MM.1S (cell line): Measurements from ENCODE around the gene ENKD1.

Experiments used
- DNase-seq: peaks from one replicate; pipeline ENCODE4 v3.0.0-alpha.2; 2015
- H2AFZ ChIP-seq: fragments of 300-600 bp; sonication (generic); 2 replicates; pipeline ENCODE4 v1.6.0; 2016; ENCODE audit warnings: antibody characterized with exemption, low read length
- H3F3A ChIP-seq: fragments of 300-600 bp; sonication (generic); 2 replicates; pipeline ENCODE4 v1.6.1; 2016; ENCODE audit warnings: mild to moderate bottlenecking, antibody characterized with exemption, low read length, moderate library complexity, mixed read lengths; ENCODE audit not compliant: insufficient read depth
- H3K27ac ChIP-seq: fragments of 300-600 bp; sonication (generic); 2 replicates; pipeline ENCODE4 v1.5.1; 2016; ENCODE audit warnings: mild to moderate bottlenecking, low read length
- H3K27me3 ChIP-seq: fragments of 300-600 bp; sonication (generic); replicated peaks from 2 replicates; pipeline ENCODE4 v1.6.0; 2016; ENCODE audit warnings: low read length; ENCODE audit not compliant: insufficient read depth
- H3K36me3 ChIP-seq: fragments of 300-600 bp; sonication (generic); replicated peaks from 2 replicates; pipeline ENCODE4 v1.6.1; 2016; ENCODE audit warnings: mild to moderate bottlenecking, low read length, mixed read lengths; ENCODE audit not compliant: insufficient read depth
- H3K4me1 ChIP-seq: fragments of 300-600 bp; sonication (generic); 2 replicates; pipeline ENCODE4 v1.6.1; 2016; ENCODE audit warnings: low read length, mixed read lengths
- H3K4me2 ChIP-seq: fragments of 300-600 bp; sonication (generic); 2 replicates; pipeline ENCODE4 v1.6.0; 2016; ENCODE audit warnings: low read depth, low read length
- H3K4me3 ChIP-seq: fragments of 300-600 bp; sonication (generic); 2 replicates; pipeline ENCODE4 v1.5.1; 2016; ENCODE audit warnings: low read length, mixed read lengths
- H3K79me2 ChIP-seq: fragments of 300-600 bp; sonication (generic); 2 replicates; pipeline ENCODE4 v1.6.1; 2016; ENCODE audit warnings: mixed run types, low read length, mixed read lengths
- H3K9ac ChIP-seq: fragments of 300-600 bp; sonication (generic); 2 replicates; pipeline ENCODE4 v1.6.1; 2016; ENCODE audit warnings: low read length, mixed read lengths
- H3K9me2 ChIP-seq: fragments of 300-600 bp; sonication (generic); replicated peaks from 2 replicates; pipeline ENCODE4 v1.6.1; 2016; ENCODE audit warnings: mild to moderate bottlenecking, low read length, mixed read lengths; ENCODE audit not compliant: insufficient read depth
- H3K9me3 ChIP-seq: fragments of 300-600 bp; sonication (generic); replicated peaks from 2 replicates; pipeline ENCODE4 v1.6.1; 2016; ENCODE audit warnings: mild to moderate bottlenecking, low read length, mixed read lengths; ENCODE audit not compliant: insufficient read depth
- H4K20me1 ChIP-seq: fragments of 300-600 bp; sonication (generic); 2 replicates; pipeline ENCODE4 v1.6.1; 2016; ENCODE audit warnings: mild to moderate bottlenecking, low read length, moderate library complexity, mixed read lengths; ENCODE audit not compliant: insufficient read depth
- EZH2 ChIP-seq: fragments of 300-600 bp; sonication (generic); optimal IDR thresholded peaks from 2 replicates; pipeline ENCODE3; 2017; ENCODE audit warnings: low read depth, mild to moderate bottlenecking, antibody characterized with exemption, low read length, mixed read lengths
- EZH2phosphoT487 ChIP-seq: fragments of 300-600 bp; sonication (generic); IDR thresholded peaks from 2 replicates; pipeline ENCODE4 v1.6.1; 2018; ENCODE audit warnings: antibody characterized with exemption, low read length
- TF ChIP-seq, protein P1 (sequence below): fragments of 300-600 bp; sonication (generic); IDR thresholded peaks from 2 replicates; pipeline ENCODE4 v1.5.1; 2016; ENCODE audit warnings: antibody characterized with exemption, low read length, mixed read lengths

ENKD1 gene

GRCh38 chr16:67672739-67673662, 6.5 kb upstream of the ENKD1 start:
- H3K4me1 ChIP-seq = peaks cover 9% of the 10 kb centered on the region
- H3K9ac ChIP-seq = no peak overlapping the region
- no peak overlapping the region for H3K4me2 ChIP-seq
- no peak overlapping the region for H2AFZ ChIP-seq
- peaks cover 2% of the 10 kb centered on the region; the same call in 1 of the 2 replicates for H3F3A ChIP-seq
- DNase-seq = peak; percentile 61
- H3K79me2 ChIP-seq = no peaks in the 10 kb centered on the region
- no peaks in the 10 kb centered on the region for H3K36me3 ChIP-seq
- H3K9me2 ChIP-seq = no peaks in the 10 kb centered on the region
- no peaks in the 10 kb centered on the region for H3K9me3 ChIP-seq
- TF ChIP-seq, protein P1, sequence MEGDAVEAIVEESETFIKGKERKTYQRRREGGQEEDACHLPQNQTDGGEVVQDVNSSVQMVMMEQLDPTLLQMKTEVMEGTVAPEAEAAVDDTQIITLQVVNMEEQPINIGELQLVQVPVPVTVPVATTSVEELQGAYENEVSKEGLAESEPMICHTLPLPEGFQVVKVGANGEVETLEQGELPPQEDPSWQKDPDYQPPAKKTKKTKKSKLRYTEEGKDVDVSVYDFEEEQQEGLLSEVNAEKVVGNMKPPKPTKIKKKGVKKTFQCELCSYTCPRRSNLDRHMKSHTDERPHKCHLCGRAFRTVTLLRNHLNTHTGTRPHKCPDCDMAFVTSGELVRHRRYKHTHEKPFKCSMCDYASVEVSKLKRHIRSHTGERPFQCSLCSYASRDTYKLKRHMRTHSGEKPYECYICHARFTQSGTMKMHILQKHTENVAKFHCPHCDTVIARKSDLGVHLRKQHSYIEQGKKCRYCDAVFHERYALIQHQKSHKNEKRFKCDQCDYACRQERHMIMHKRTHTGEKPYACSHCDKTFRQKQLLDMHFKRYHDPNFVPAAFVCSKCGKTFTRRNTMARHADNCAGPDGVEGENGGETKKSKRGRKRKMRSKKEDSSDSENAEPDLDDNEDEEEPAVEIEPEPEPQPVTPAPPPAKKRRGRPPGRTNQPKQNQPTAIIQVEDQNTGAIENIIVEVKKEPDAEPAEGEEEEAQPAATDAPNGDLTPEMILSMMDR = peak; percentile 82
- no peak for TF ChIP-seq EZH2phosphoT487
- H3K27me3 ChIP-seq = no peaks in the 10 kb centered on the region
- H3K27ac ChIP-seq = no peak overlapping the region
- no peaks in the 10 kb centered on the region for H4K20me1 ChIP-seq
- no peak overlapping the region for H3K4me3 ChIP-seq

- no peaks in the 10 kb centered on the region for H3K9me2 ChIP-seq
- H3F3A ChIP-seq = peaks cover 6% of the 10 kb centered on the region
- H3K4me3 ChIP-seq = no peak overlapping the region
- no peak overlapping the region for H3K9ac ChIP-seq
- no peak overlapping the region for H3K4me2 ChIP-seq
- no peaks in the 10 kb centered on the region for H3K79me2 ChIP-seq
- H3K27ac ChIP-seq = no peak overlapping the region
- no peaks in the 10 kb centered on the region for H4K20me1 ChIP-seq
- H2AFZ ChIP-seq = no peak overlapping the region
- no peak for TF ChIP-seq EZH2
- TF ChIP-seq, protein P1 = no peak
- H3K27me3 ChIP-seq = no peaks in the 10 kb centered on the region
- no peaks in the 10 kb centered on the region for H3K36me3 ChIP-seq
- H3K4me1 ChIP-seq = peaks cover 13% of the 10 kb centered on the region
- no peaks in the 10 kb centered on the region for H3K9me3 ChIP-seq
- no peak for DNase-seq
These were observed 5.8 kb upstream of the ENKD1 start for GRCh38 chr16:67672306-67672705.

DNA sequence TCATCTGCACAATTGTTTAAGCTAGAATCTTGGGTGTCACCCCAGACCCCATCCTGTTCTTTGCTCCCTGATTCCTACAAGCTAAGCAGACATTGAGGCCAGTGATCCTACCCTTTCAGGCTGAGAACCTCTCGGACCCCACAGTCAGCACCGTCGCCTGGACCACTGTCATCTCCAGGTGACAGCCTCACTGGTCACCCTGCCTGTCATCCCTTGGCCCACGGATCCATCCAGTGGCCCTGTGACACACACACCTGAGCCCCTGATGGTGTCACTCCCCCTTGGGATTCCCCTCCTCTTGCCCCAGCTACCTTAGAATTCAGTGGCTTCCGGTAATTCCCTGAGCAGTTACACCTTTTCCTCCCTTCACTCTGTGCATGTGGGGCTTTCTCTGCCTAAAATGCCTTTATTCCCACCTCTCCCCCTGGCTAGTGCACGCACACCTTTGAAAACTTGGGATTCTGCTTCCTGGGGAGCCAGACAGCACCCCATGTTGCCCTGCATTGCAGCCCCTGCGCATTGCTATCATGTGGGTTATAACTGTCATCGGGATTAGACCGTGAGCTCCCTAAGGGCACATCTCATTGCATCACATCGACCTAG, 3.0 kb upstream of the ENKD1 start:
- Histone ChIP-seq H3K9me2 (no peaks in the 10 kb centered on the region), H3K27ac (no peak overlapping the region), H3K9me3 (no peaks in the 10 kb centered on the region), H3K36me3 (no peaks in the 10 kb centered on the region), H3K4me3 (no peak overlapping the region), H3K27me3 (no peaks in the 10 kb centered on the region), H4K20me1 (no peaks in the 10 kb centered on the region), H3K79me2 (peaks cover 12% of the 10 kb centered on the region; the same call in 1 of the 2 replicates), H2AFZ (no peak overlapping the region), H3K4me2 (no peak overlapping the region), H3F3A (peaks cover 11% of the 10 kb centered on the region), H3K9ac (no peak overlapping the region), H3K4me1 (peaks cover 21% of the 10 kb centered on the region)
- TF ChIP-seq EZH2phosphoT487 (no peak), EZH2 (no peak)
- TF ChIP-seq, protein P1 = no peak
- DNase-seq = no peak
